Karpas-422 (cell line): Measurements from ENCODE around the gene IER5L. TPM values are rescaled to one million over a fixed set of nuclear protein-coding genes. Genes with fewer than 3 reads are reported as not detected.
A peak's percentile ranks its signal among the peaks of the same experiment; 100 is the strongest.
"Not testable (repeated sequence)": the region's sequence is repeated elsewhere in the genome, so short reads cannot be mapped to it uniquely, and the experiment has no call there.

ENCODE experiments used
- DNase-seq: peaks from one replicate; pipeline ENCODE4 v3.0.0-alpha.2; 2015
- H2AFZ ChIP-seq: fragments of 200-600 bp; sonication (generic); 2 replicates; pipeline ENCODE4 v1.6.1; 2014; ENCODE audit warnings: antibody characterized with exemption, low read length, mixed read lengths
- H3K27ac ChIP-seq: fragments of 200-600 bp; sonication (generic); 2 replicates; pipeline ENCODE4 v1.5.1; 2014; ENCODE audit warnings: mild to moderate bottlenecking, low read length, moderate library complexity
- H3K27me3 ChIP-seq: fragments of 200-600 bp; sonication (generic); 2 replicates; pipeline ENCODE4 v1.6.1; 2014; ENCODE audit warnings: low read length, mixed read lengths
- H3K36me3 ChIP-seq: fragments of 200-600 bp; sonication (generic); 2 replicates; pipeline ENCODE4 v1.6.1; 2014; ENCODE audit warnings: low read length, mixed read lengths; ENCODE audit not compliant: insufficient read depth
- H3K4me1 ChIP-seq: fragments of 200-600 bp; sonication (generic); 2 replicates; pipeline ENCODE4 v1.6.1; 2014; ENCODE audit warnings: mild to moderate bottlenecking, low read length, mixed read lengths
- H3K4me2 ChIP-seq: fragments of 200-600 bp; sonication (generic); 2 replicates; pipeline ENCODE4 v1.6.1; 2014; ENCODE audit warnings: low read length, low read depth, mild to moderate bottlenecking; ENCODE audit not compliant: poor library complexity, severe bottlenecking
- H3K4me3 ChIP-seq: fragments of 200-600 bp; sonication (generic); 2 replicates; pipeline ENCODE4 v1.5.1; 2014; ENCODE audit warnings: mild to moderate bottlenecking, antibody characterized with exemption, low read length, mixed read lengths
- H3K79me2 ChIP-seq: fragments of 200-600 bp; sonication (generic); 2 replicates; pipeline ENCODE4 v1.6.1; 2014; ENCODE audit warnings: mild to moderate bottlenecking, low read length, mixed read lengths
- H3K9ac ChIP-seq: fragments of 200-600 bp; sonication (generic); 2 replicates; pipeline ENCODE4 v1.6.0; 2014; ENCODE audit warnings: low read length
- H3K9me2 ChIP-seq: fragments of 200-600 bp; sonication (generic), shearing (Covaris generic); replicated peaks from 2 replicates; pipeline ENCODE4 v1.6.0; 2014; ENCODE audit warnings: mild to moderate bottlenecking, low read length, moderate library complexity; ENCODE audit not compliant: insufficient read depth
- H3K9me3 ChIP-seq: fragments of 300-700, 200-600 bp; sonication (generic); 2 replicates; pipeline ENCODE4 v1.6.1; 2014; ENCODE audit warnings: low read length, mixed read lengths
- H4K20me1 ChIP-seq: fragments of 200-600 bp; sonication (generic); 2 replicates; pipeline ENCODE4 v1.6.1; 2014; ENCODE audit warnings: mild to moderate bottlenecking, antibody characterized with exemption, low read length, low read depth; ENCODE audit not compliant: insufficient read depth
- total RNA-seq: library from RNA; depleted of rRNA; stranded (reverse); fragments of >200 nt; shearing (Covaris generic); gene quantifications from 2 replicates; pipeline ENCODE4 v1.2.3, GENCODE V29; 2014; ENCODE audit warnings: low replicate concordance

IER5L gene
- total RNA-seq, 1 experiment from 2014 or later: 0.48 TPM

DNA sequence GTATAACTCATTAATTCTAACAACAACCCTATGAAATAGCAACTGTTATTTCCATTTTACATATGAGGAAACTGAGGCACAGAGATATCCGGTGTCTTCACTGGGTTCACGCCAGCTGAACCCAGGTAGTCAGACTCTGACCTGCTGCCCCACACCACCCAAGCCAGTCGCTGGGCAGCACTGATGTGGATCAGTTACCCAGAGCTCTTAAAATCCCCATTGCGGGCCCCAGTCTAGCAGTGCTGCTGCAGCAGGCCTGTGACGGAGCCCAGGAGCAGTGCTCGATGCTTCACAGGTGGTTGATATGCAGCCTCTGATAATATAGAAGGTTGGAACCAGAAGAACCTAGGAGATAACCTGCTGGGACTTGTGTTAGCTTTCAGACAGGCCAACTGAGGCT lies 42.6 kb downstream of the IER5L start:
- H3K9ac ChIP-seq: no peak overlapping the region
- H3K27ac ChIP-seq: no peak overlapping the region
- H3K9me2 ChIP-seq: no peaks in the 10 kb centered on the region
- no peak overlapping the region for H3K4me2 ChIP-seq
- H3K36me3 ChIP-seq: peaks cover 17% of the 10 kb centered on the region
- no peaks in the 10 kb centered on the region for H3K27me3 ChIP-seq
- H2AFZ ChIP-seq: no peak overlapping the region
- no peak overlapping the region for H3K4me3 ChIP-seq
- no peak for DNase-seq
- H3K9me3 ChIP-seq: no peaks in the 10 kb centered on the region
- H3K4me1 ChIP-seq: peaks cover 19% of the 10 kb centered on the region
- no peaks in the 10 kb centered on the region for H4K20me1 ChIP-seq
- no peaks in the 10 kb centered on the region for H3K79me2 ChIP-seq

DNA sequence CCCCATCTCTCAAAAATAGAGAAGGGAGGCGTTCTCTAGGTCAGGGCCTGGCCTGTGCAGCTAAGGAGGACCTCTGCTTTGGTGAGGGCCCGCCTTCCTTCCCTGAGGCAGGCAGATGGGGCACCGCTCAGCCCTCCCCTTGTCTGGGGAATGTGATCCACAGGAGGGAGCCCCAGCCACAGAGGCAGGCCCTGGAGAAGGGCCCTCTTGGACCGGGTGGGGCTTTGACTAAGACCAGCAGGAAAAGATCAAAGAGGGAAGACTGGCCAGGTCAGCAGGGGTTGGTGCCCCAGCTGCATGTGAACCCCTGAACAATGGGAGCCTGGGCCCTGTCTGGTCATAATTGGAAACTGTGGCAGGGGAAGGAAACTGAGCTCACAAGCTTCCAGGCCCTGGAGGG lies 45.0 kb downstream of the IER5L start:
- Histone ChIP-seq H3K27me3 (no peaks in the 10 kb centered on the region), H3K9ac (no peak overlapping the region), H3K79me2 (no peaks in the 10 kb centered on the region), H3K4me3 (no peak overlapping the region), H3K27ac (no peak overlapping the region), H3K9me2 (no peaks in the 10 kb centered on the region), H3K4me2 (no peak overlapping the region), H3K4me1 (peaks cover 3% of the 10 kb centered on the region; the same call in 1 of the 2 replicates), H3K36me3 (peaks cover 26% of the 10 kb centered on the region), H4K20me1 (no peaks in the 10 kb centered on the region), H2AFZ (no peak overlapping the region), H3K9me3 (no peaks in the 10 kb centered on the region)
- no peak for DNase-seq

GRCh38 chr9:129131300-129132145 lies 46.5 kb downstream of the IER5L start:
- Histone ChIP-seq H3K36me3 (peaks cover 34% of the 10 kb centered on the region), H3K4me1 (peaks cover 4% of the 10 kb centered on the region; the same call in 1 of the 2 replicates), H3K9me3 (no peaks in the 10 kb centered on the region), H4K20me1 (no peaks in the 10 kb centered on the region), H2AFZ (no peak overlapping the region), H3K9me2 (no peaks in the 10 kb centered on the region), H3K9ac (no peak overlapping the region), H3K79me2 (peaks cover 2% of the 10 kb centered on the region; the same call in 1 of the 2 replicates), H3K4me2 (no peak overlapping the region), H3K27ac (no peak overlapping the region), H3K27me3 (no peaks in the 10 kb centered on the region), H3K4me3 (no peak overlapping the region)
- peak; percentile 92 for DNase-seq

GRCh38 chr9:129130791-129131190 lies 47.3 kb downstream of the IER5L start:
- H3K79me2 ChIP-seq: peaks cover 4% of the 10 kb centered on the region; the same call in 1 of the 2 replicates
- no peak for DNase-seq
- peaks cover 34% of the 10 kb centered on the region for H3K36me3 ChIP-seq
- H3K4me3 ChIP-seq: no peak overlapping the region
- H3K27ac ChIP-seq: no peak overlapping the region
- H4K20me1 ChIP-seq: no peaks in the 10 kb centered on the region
- no peaks in the 10 kb centered on the region for H3K9me3 ChIP-seq
- H3K9me2 ChIP-seq: no peaks in the 10 kb centered on the region
- no peak overlapping the region for H2AFZ ChIP-seq
- no peak overlapping the region for H3K4me2 ChIP-seq
- H3K9ac ChIP-seq: no peak overlapping the region
- no peaks in the 10 kb centered on the region for H3K27me3 ChIP-seq
- peaks cover 7% of the 10 kb centered on the region; the same call in 1 of the 2 replicates for H3K4me1 ChIP-seq

DNA sequence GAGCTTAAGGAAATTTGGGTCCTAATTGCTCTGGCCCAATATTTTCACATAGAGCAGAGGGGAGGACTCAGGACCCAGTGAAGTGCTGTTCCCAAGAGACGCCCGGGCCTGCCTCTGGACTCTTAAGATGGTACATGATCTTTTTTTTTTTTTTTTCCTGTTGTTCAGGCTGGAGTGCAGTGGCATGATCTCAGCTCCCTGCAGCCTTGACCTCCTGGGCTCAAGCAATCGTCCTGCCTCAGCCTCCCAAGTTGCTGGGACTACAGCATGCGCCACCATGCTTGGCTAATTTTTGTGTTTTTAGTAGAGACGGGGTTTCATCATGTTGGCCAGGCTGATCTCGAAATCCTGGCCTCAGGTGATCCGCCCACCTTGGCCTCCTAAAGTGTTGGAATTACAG lies 47.8 kb downstream of the IER5L start:
- H4K20me1 ChIP-seq, H3K9ac ChIP-seq, H3K9me2 ChIP-seq, H3K4me3 ChIP-seq, H3K27me3 ChIP-seq, H3K4me1 ChIP-seq, H3K27ac ChIP-seq, H2AFZ ChIP-seq, H3K9me3 ChIP-seq, DNase-seq, H3K79me2 ChIP-seq, H3K4me2 ChIP-seq: not testable (repeated sequence)
- peaks cover 37% of the 10 kb centered on the region for H3K36me3 ChIP-seq

DNA sequence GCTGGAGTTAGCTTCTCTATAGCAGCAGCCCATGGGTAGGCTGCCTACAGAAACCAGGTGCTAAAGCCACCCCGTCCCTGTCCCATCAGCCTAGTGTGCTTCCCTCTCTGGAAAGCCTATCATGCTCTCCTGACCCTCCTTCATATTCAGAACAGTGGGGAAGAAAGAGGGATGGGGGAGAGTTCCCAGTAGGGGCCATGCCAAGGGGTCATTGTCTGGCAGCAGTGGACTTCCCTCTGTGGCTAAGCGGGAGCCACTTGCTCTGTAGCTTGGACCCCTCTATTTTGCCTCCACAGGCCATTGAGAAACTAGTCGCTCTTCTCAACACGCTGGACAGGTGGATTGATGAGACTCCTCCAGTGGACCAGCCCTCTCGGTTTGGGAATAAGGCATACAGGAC lies 49.4 kb downstream of the IER5L start:
- H3K27ac ChIP-seq: no peak overlapping the region
- H3K9me3 ChIP-seq: no peaks in the 10 kb centered on the region
- peaks cover 9% of the 10 kb centered on the region for H3K79me2 ChIP-seq
- no peaks in the 10 kb centered on the region for H4K20me1 ChIP-seq
- H3K9me2 ChIP-seq: no peaks in the 10 kb centered on the region
- DNase-seq: no peak
- H3K4me3 ChIP-seq: no peak overlapping the region
- peaks cover 34% of the 10 kb centered on the region for H3K36me3 ChIP-seq
- peaks cover 7% of the 10 kb centered on the region; the same call in 1 of the 2 replicates for H3K4me1 ChIP-seq
- no peaks in the 10 kb centered on the region for H3K27me3 ChIP-seq
- no peak overlapping the region for H3K9ac ChIP-seq
- H3K4me2 ChIP-seq: no peak overlapping the region
- no peak overlapping the region for H2AFZ ChIP-seq

- Histone ChIP-seq H3K4me1 (peaks cover 6% of the 10 kb centered on the region; the same call in 1 of the 2 replicates), H3K4me3 (no peak overlapping the region), H3K79me2 (peaks cover 13% of the 10 kb centered on the region), H3K9me2 (no peaks in the 10 kb centered on the region), H3K27me3 (no peaks in the 10 kb centered on the region), H3K36me3 (peaks cover 27% of the 10 kb centered on the region), H3K27ac (no peak overlapping the region), H2AFZ (no peak overlapping the region), H3K4me2 (no peak overlapping the region), H3K9me3 (no peaks in the 10 kb centered on the region), H4K20me1 (no peaks in the 10 kb centered on the region), H3K9ac (no peak overlapping the region)
- DNase-seq: no peak
Observed at GRCh38 chr9:129126749-129127618, 51.1 kb downstream of the IER5L start.
